Skeletal muscle cell (primary cell): ENCODE measurements around the gene IAH1.

Experiments used
- DNase-seq: peaks from one replicate; pipeline ENCODE4 v3.0.0-alpha.2; 2010; ENCODE audit warnings: low read depth
- H3K4me3 ChIP-seq: 2 replicates; pipeline ENCODE4 v1.5.1; 2011; ENCODE audit warnings: low read depth, mild to moderate bottlenecking, control low read depth, low read length, moderate library complexity

The IAH1 gene, protein sequence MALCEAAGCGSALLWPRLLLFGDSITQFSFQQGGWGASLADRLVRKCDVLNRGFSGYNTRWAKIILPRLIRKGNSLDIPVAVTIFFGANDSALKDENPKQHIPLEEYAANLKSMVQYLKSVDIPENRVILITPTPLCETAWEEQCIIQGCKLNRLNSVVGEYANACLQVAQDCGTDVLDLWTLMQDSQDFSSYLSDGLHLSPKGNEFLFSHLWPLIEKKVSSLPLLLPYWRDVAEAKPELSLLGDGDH

DNA sequence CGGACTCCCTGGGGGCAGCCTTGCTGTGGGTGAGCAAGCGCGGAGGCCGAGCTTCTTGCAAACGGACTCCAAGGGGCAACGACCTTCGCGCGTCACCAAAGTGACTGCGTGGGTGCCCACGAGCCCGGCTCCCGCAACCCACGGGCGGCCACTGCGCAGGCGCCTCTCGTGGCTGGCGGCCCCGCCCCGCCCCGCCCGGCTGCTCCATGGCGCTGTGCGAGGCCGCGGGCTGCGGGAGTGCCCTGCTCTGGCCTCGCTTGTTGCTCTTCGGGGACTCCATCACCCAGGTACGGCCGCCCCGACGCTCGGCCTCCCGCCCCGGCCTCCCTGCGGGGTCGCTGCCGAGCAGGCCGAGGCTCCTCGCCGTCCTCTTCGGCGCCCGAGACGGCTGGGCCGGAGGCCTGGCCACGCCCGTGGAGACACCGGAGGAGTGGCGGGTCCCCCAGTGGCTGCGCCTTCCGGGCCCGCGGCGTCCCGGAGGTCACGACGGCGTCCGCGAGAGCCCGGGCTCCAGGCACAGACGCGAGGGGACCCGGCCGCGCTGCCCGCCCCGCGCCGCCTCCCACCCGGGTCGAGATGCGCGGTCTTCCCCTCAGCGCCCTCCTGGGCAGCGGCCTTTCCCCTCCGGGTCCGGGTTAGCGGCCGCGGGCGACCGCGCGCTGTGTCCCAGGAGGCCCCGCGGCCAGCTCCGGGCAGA, at the start of gene IAH1:
Gene IAH1, plus strand, starts transcription at position 191 of the 697 bp plus-strand sequence. Its CDS starts 16 bp downstream, at position 207.
- DNase-seq = no peak
- H3K4me3 ChIP-seq = peak within 1 kb of the TSS; percentile 82

DNA sequence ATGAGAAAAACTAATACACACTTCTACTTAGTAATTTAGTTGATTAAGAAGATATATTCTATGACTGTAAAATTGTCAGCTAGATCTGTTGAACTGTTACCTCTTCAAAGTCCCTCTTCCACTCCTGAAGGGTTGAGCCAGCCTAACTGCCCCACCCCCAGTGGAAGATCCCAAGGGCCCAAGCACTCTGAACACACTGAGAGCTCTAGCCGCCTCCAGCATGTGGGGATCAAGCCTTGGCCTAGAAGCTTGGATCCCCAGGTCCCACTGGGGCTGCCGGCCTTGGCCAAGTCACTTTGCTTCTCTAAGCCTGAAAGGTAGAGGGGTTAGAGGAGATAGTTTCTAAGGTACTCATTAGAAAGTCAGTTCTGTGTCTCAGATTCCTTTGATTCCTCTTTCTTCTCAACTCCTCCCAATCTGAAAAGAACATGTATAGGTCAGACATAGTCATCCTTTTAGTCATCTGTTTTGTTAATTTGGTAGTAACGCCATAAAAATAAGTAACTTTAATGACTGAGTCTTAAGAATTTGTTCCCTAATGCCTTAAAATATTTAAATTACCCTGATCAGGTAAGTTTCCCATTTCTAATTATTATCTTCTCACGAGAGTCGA, 45.3 kb upstream of the IAH1 start:
- H3K4me3 ChIP-seq = no peak overlapping the region
- DNase-seq = no peak

DNA sequence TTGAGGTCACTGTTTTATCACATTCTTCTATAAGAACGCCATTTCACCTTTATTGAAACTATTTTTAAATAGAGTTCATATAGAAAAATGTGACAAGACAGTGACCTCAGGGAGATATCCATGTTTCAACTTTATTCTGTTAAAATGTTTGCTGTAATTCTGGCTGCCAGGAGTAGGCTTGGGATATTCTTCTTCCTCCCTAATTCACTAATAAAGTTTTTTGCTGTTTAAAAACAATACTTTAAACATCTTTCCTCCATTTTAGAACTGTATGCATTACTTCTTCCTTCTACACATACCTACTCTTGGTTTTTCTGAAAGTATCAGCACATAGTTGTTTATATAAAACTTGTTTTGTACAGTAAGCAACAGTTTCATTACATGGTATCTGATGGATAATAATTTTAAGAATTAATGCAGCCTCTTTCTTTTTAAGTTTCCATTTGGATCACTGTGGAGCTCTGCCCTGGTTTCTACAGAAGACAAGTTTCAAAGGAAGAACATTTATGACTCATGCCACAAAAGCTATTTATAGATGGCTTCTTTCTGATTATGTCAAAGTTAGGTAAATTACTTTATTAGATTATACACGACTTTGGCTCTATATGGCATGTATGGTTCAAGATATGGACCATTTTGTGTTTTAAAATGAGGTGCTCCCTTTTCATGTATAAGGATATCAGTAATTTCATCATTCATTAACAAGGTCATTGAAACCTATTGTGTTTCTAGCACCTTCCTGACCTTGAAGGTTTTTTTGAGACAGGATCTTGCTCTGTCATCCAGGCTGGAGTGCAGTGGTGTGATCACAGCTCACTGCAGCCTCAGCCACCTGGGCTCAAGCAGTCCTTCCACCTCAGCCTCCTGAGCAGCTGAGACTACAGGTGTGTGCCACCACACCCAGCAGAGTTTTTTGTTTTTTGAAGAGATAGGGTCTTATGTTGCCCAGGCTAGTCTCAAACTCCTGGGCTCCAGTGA, 43.7 kb upstream of the IAH1 start:
- H3K4me3 ChIP-seq = no peak overlapping the region
- DNase-seq = no peak

DNA sequence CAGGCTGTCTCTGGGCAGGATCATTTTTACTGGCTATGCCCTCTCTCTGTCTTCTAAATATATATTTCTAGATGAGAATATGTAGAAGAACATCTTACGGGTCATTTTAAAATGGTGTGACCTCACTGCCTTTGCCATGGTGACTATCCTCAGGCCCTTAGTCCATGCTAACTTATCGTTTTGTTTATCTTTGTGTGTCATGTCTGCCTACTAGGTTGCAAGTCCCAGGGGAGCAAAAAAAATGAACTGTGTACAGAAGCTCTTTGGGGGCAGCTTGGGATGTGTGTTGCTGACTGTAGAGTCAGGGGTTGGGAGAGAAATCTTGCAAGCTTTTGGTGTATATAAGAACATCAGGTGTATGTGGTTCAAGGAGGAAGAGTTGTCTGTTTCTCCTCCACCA, 39.9 kb upstream of the IAH1 start:
- no peak for DNase-seq
- no peak overlapping the region for H3K4me3 ChIP-seq

DNA sequence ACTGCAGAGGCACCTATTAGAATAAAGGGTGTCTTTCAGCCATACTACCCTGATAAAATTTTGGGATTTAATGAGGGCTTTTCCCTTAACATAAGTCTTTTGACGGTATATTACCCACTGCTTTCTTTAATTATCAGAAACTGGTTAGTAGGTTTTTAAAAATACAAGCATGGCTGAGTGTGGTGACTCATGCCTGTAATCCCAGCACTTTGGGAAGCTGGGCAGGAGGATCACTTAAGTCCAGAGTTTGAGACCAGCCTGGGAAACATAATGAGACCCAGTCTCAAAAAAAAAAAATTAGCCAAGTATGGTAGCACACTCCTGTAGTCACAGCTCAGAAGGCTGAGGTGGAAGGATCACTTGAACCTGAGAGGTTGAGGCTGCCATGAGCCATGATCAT, 34.8 kb upstream of the IAH1 start:
- no peak for DNase-seq
- H3K4me3 ChIP-seq = no peak overlapping the region

DNA sequence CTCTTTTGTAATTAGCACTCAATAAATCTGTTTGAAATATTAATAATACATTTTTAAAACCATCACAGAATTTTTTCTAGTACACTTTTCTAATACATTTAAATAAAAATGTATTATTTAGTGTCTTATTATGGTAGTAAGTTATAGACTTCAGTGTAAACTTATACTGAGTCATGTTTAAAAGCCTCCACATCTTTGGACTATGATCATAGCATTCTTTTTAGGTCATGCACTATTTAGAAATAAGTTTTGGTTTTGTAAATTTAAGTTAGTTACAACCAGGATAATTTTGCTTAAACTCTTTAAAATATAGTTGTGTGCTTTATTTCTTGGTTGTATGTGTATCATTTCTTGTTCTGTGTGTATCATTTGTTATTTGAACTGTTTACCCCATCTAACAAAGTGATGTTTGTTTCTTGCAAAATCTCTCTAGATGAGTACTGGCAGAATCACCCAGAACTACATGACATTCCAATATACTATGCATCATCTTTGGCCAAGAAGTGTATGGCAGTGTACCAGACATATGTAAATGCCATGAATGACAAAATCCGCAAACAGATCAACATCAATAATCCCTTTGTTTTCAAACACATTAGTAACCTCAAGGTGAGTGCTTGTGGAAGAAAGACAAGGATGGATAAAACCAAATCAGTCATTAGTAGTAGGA, 34.2 kb upstream of the IAH1 start:
- peak; percentile 33 for DNase-seq
- no peak overlapping the region for H3K4me3 ChIP-seq

DNA sequence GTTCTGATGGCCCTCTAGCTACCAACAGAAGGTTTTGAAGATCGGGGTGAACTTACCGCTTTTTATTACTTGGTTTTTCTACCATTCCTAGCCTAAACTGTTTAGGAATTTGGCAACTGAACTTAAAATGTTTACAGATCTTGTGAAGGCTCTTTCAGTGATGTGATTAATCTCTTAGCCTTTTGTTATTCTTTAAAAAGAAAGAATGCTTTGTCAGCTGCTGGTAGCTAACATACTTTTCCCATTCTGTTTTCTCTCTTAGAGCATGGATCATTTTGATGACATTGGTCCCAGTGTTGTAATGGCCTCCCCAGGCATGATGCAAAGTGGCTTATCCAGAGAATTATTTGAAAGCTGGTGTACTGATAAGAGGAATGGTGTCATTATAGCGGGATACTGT, 32.8 kb upstream of the IAH1 start:
- DNase-seq = no peak
- H3K4me3 ChIP-seq = no peak overlapping the region

DNA sequence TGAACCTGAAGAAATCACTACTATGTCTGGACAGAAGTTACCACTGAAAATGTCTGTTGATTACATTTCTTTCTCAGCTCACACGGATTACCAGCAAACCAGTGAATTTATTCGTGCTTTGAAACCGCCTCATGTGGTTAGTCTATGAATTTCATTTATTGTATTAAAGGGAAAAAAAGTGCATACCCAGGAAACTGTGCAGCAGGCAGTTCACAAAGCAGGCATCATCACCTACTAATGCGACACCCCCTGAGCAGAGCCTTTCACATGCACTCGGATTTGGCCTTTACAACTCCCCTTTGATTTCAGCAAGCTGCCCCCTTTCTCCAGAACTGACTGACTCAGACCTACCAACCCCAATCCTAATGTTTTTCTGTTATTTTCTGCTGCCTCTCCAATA, 30.8 kb upstream of the IAH1 start:
- H3K4me3 ChIP-seq = no peak overlapping the region
- DNase-seq = no peak

DNA sequence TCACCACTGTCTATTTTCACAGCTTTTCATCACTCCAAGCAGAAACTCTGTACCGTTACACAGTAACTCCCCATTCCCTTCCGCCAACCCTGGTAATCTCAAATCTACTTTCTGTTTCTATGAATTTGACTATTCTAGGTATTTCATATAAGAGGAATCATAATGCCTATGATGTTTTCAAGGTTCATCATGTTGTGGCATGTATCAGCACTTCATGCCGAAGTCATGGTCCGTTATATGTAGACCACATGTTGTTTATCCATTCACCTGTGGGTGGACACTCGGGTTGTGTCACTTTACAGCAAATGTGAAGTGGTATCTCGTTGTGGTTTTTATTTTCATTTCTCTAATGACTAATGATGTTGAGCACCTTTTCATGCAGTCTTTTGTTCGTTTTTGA, 29.3 kb upstream of the IAH1 start:
- H3K4me3 ChIP-seq = no peak overlapping the region
- no peak for DNase-seq

DNA sequence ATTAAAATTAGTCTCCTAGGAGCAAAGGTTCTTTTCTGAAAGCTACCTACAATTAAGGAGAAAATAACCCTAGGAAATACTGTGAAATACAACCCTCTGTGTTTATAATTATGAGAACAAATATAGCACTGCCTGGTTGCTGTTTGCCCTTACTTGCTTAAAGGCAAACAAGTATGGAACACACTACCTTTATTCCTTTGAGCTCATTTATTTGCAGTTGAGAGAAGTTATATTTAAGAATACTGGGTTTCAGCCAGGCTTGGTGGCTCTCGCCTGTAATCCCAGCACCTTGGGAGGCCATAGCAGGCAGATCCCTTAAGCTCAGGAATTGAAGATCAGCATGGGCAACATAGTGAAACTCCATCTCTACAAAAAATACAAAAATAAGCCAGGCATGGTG, 23.1 kb upstream of the IAH1 start:
- no peak overlapping the region for H3K4me3 ChIP-seq
- DNase-seq = no peak

DNA sequence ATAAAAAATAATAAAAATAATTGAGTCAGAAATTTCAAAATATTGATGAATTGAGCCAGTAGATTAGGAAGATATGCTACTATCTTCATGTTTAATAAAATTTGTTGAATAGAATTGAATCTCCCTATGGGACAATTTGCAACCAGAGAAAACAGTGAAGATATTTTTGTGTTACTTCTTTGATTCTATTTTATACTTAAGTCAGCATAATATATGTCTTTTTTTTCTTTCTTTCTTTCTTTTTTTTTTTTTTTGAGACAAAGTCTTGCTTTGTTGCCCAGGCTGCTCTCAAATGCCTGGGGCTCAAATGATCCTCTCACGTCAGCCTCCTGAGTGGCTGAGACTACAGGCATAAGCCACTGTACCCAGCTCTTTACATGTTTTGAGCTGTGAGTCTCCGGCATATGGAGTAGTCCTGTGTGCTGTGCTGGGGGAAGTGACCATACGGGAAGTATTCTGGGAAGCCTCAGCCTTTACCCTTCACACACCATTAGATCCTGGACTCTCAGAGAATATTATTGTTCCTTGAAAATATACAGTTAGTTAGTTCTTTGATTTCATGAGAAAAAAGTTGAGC, 13.8 kb upstream of the IAH1 start:
- no peak overlapping the region for H3K4me3 ChIP-seq
- DNase-seq = no peak

DNA sequence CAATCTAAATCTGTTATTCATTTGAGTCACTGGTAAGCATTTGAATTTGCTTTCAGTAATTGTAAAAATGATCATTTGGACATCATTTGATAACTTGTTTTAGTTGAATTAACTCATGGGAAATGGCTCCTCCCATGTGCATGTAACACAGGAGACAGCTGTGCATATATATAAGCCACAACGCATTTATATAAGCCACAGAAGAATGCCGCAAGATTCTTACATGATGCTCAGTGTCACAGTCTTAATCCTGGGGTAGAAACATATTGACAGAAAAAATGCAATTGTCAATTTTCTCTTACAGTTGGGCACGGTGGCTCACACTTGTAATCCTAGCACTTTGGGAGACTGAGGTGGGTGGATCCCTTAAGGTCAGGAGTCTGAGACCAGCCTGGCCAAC, 13.3 kb upstream of the IAH1 start:
- no peak for DNase-seq
- H3K4me3 ChIP-seq = no peak overlapping the region

DNA sequence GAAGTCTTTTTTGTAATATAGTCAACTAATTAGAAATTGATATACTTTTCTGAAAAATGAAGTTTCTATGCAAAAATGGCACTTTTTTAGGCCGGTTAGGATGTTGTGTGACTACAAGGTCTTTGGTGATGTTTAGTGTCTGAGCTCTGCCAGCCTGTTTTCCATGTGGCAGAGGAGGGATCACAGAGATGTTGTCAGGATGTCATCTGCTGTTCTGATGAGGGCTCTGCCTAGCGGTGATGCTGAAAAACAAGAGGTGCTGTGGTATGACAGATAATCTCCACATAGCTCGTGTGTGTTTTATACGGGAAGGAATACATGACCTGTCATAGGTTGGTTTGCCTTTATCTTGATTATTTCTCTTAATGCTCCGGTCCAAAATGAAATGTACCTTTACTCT, 12.0 kb upstream of the IAH1 start:
- DNase-seq = no peak
- H3K4me3 ChIP-seq = no peak overlapping the region

DNA sequence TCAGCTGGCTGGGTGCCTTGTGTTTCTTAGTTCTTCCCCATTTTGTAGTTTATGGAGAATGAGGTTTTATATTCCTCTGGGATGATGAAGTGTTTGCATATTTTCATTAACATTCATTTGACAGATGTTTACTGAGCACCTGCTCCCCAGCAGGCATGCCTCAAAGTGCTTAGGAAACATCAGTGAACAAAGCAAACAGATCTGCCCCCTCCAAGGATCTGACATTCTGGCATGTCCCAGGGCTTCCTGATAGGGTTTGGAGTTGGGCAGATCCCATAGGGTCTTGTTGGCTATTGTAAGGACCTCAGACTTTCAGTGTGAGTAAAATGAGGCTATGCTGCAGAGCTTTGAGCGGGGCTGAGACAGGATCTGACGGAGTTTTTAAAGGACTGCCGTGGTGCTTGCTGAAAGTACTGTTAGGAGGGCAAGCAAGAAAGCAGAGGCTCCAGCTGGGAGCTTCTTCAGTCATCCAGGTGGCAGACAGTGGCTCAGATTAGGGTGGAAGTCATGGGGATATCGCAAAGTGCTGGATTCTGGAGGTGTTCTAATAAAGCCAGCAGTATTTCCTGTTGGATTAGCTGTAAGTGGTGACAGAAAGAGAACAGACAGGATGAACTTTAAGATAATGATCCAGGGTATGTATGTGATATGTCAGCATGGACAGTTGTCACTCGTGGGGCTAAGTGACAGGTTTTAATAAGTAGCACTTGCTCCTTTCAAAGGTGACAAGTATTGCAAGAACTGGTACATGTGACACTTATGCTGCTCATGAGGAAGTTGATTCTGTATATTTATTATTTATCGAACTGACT, 11.3 kb upstream of the IAH1 start:
- DNase-seq = no peak
- H3K4me3 ChIP-seq = no peak overlapping the region

DNA sequence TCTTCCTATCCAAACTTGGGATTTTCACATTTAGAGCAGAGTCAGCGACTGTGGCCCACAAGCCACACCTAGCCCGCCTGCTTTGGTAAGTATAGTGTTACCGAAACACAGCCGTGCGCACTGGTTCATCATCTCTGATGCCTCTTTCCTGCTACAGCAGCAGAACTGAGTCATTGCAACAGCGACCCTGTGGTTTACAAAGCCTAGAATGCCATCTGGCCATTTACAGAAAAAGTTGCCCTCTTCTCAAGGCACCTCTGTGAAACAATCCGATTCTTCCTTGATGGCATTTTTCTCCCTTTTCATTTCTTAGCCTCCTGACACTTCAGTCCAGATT, 10.7 kb upstream of the IAH1 start:
- DNase-seq = no peak
- H3K4me3 ChIP-seq = no peak overlapping the region

DNA sequence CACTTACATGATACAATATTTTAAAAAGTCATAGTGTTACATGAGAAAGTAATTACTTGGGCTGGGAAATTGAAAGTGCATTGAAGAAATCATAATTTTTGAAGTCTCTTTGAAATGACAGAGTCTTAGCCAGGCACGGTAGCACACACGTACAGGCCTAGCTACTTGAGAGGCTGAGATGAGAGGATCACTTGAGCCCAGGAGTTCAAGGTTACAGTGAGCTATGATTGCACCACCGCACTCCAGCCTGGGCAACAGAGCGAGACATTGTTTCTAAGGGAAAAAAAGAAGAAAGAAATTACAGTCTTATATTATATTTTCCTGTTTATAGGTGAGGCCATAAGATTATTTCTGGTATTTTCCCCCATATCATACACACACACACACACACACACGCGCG, 9.2 kb upstream of the IAH1 start:
- no peak for DNase-seq
- H3K4me3 ChIP-seq = no peak overlapping the region

DNA sequence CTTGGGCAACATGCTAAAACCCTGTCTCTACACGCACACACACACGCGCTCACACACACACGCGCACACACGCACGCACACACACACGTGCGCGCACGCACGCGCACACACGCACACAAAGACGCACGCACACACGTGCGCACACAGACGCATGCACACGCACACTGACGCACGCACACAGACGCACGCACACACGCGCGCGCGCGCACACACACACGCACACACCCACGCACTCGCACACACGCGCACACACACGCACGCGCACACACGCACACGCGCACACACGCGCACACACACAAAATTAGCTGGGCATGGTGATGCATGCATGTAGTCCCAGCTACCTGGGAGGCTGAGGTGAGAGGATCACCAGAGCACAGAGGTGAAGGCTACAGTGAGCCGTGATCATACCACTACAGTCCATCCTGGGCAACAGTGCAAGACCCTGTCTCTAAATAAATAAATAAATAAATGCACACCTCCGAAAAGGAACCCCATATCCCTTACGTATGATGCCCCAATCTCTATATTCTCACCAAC, 8.1 kb upstream of the IAH1 start:
- no peak for DNase-seq
- no peak overlapping the region for H3K4me3 ChIP-seq

DNA sequence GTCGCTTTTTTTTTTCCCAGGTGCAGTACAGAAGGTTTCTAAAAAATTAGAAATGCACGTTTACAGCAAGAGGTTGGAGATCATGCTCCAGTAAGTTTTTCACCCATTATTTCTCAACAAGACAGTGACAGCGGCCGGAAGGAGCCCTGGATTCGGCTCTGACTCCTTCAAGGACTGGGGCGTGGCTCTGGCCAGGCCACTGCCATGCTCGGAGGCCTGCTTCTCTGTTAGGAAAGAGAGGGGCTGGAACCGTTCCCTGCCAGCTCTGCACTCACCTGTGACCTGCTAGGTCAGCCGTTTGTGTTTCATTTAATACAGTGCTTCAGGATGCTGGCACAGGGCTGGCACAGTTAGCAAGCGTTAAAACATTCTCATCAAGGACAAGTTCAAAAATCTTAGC, 6.7 kb upstream of the IAH1 start:
- no peak for DNase-seq
- H3K4me3 ChIP-seq = no peak overlapping the region
